GM21717 (cell line): ENCODE data around the gene ABTB2.
"Not testable (repeated sequence)": the region's sequence is repeated elsewhere in the genome, so short reads cannot be mapped to it uniquely, and the experiment has no call there.

Experiments
- ATAC-seq: cut with Tn5 transposase; IDR thresholded peaks from one replicate; pipeline ENCODE4 v1.9.1; 2021; ENCODE audit warnings: mild to moderate bottlenecking, moderate library complexity; ENCODE audit not compliant: unreplicated experiment

Gene ABTB2

GRCh38 chr11:34267013-34267412 lies 90.8 kb downstream of the ABTB2 start:
- ATAC-seq: no peak

- ATAC-seq: no peak
Measured at GRCh38 chr11:34266090-34266912, 91.5 kb downstream of the ABTB2 start.

GRCh38 chr11:34264303-34265110 lies 93.3 kb downstream of the ABTB2 start:
- ATAC-seq: no peak

GRCh38 chr11:34263441-34264091 lies 94.2 kb downstream of the ABTB2 start:
- no peak for ATAC-seq

GRCh38 chr11:34262531-34263081 lies 95.2 kb downstream of the ABTB2 start:
- no peak for ATAC-seq

GRCh38 chr11:34261820-34262219 lies 96.0 kb downstream of the ABTB2 start:
- no peak for ATAC-seq

GRCh38 chr11:34261095-34261494 lies 96.7 kb downstream of the ABTB2 start:
- ATAC-seq: no peak

- no peak for ATAC-seq
Measured at GRCh38 chr11:34260072-34260575, 97.7 kb downstream of the ABTB2 start.

- no peak for ATAC-seq
Measured at GRCh38 chr11:34259087-34259486, 98.7 kb downstream of the ABTB2 start.

- ATAC-seq: no peak
Measured at GRCh38 chr11:34256626-34257025, 101.2 kb downstream of the ABTB2 start.

GRCh38 chr11:34256150-34256549 lies 101.7 kb downstream of the ABTB2 start:
- ATAC-seq: no peak

- ATAC-seq: no peak
Measured at GRCh38 chr11:34255101-34255500, 102.7 kb downstream of the ABTB2 start.

GRCh38 chr11:34254011-34254410 lies 103.8 kb downstream of the ABTB2 start:
- ATAC-seq: no peak

- no peak for ATAC-seq
Measured at GRCh38 chr11:34252651-34253050, 105.2 kb downstream of the ABTB2 start.

- ATAC-seq: no peak
Measured at GRCh38 chr11:34252015-34252414, 105.8 kb downstream of the ABTB2 start.

- no peak for ATAC-seq
Measured at GRCh38 chr11:34251589-34251980, 106.2 kb downstream of the ABTB2 start.

GRCh38 chr11:34250732-34251588 lies 106.8 kb downstream of the ABTB2 start:
- peak; percentile 78 for ATAC-seq

GRCh38 chr11:34250211-34250610 lies 107.6 kb downstream of the ABTB2 start:
- no peak for ATAC-seq

- ATAC-seq: no peak
Measured at GRCh38 chr11:34249439-34249838, 108.4 kb downstream of the ABTB2 start.

- not testable (repeated sequence) for ATAC-seq
Measured at GRCh38 chr11:34246511-34246910, 111.3 kb downstream of the ABTB2 start.
